GM19467 (cell line): ENCODE measurements around the gene PRSS50.

Source experiments
- ATAC-seq: cut with Tn5 transposase; IDR thresholded peaks from one replicate; pipeline ENCODE4 v1.9.1; 2021; ENCODE audit warnings: mild to moderate bottlenecking, moderate library complexity; ENCODE audit not compliant: unreplicated experiment

PRSS50 gene

GRCh38 chr3:46725621-46726314 is 8.1 kb upstream of the PRSS50 start:
- ATAC-seq: no peak

GRCh38 chr3:46724424-46724823 is 6.8 kb upstream of the PRSS50 start:
- ATAC-seq: no peak

DNA sequence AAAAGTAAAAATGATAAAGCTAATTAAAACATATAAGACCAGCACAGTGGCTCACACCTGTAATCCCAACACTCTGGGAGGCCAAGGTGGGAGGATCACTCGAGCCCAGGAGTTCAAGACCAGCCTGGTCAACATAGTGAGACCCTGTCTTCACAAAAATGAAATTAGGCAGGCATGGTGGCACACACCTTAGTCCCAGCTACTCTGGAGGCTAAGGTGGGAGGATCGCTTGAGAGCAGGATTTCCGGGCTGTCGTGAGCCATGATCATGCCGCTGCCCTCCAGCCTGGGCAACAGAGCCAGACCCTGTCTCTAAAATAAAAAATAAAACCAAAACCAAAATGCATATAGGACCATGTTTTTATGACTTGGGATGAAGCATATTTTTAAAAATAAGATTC is 4.8 kb upstream of the PRSS50 start:
- no peak for ATAC-seq

- ATAC-seq: no peak
Measured at GRCh38 chr3:46721009-46721408, 3.3 kb upstream of the PRSS50 start.

DNA sequence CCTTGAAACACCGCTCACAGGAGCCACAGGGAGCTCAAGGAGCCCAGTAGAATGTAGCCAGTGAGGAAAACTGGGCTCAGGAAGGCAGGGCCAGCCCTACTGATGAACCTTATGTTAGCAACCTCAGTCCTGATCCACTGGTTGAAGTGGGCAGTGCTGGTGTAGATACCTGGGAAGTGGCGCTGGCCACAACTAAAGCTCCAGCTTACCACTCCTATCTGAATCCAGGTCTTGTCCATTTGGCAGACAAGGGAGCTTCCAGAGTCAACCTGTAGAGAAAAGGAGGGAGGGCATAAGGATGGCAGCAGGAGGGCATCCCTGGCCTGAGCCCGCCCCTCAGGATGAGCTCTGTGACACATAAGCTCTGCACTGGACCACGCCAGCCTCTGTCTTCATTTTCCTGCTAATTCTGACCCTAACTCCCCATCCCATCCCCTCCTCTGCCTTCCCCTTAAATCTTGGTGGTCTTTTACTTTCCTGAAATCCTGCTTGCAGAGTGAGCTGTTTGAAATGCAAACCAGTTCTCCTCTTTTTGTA is 2.1 kb upstream of the PRSS50 start:
- no peak for ATAC-seq

DNA sequence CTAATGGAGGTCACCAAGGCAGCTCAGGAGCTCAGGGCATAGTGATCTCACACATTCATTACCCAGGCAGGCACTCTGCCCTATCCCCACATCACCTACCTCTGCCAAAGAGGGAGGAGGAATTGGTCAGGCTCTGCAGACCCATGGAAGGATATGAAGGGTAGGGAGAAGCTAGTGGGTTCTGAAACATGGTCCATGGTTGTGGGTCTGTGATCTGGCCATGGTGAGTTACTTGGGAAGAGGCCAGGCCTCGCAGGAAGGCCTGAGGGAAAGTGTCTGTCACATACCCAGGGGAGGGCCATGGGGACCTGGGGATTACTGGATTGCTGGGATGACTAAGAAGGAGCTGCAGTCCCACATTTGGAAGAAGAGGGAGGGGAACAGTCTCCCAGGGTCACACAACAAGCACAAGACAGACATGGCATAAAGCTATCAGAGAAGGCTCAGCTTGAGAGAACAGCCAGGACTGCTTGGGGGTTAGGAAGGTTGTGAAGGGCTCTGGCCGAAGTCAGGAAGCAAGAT is 1.4 kb upstream of the PRSS50 start:
- ATAC-seq: no peak

- ATAC-seq: no peak
Measured at GRCh38 chr3:46716461-46717441, 918 bp downstream of the PRSS50 start.

GRCh38 chr3:46715507-46716175 is 2.0 kb downstream of the PRSS50 start:
- no peak for ATAC-seq

DNA sequence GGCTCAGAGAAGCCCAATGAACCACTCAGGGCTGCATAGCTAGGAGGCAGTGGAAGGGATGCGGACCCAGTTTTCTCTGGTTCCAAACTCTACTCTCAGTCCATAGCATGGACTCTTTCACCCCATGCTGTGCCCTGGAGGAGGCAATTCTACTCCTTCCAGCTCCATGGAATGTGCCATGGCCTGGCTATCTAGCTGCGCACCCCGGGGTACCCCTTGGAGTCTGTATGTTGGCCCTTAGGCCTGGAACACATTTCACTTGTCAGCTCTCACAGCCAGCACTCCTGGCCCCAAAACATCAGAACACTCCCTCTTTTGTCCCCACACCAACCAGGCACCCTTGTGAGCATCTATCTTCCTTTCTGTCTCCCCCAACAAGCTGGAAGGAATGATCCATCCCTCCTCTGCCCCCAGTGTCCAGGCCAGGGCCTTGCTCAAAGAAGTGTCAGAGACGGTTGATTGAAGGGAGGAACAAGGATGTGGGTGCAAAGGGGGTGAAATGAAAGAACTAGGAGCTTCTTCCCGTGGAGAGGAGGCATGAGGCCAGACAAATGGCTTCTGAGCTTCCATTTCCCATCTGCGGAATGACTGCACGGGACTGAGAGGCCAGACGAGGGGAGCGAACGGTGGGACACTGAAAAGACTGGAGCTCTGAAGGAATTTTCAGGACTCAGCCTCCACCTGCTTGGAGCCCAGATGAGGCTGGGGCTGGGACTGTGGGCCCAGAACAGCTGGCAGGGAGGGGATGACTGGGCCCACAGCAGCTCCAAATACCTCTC is 2.8 kb downstream of the PRSS50 start:
- ATAC-seq: no peak

DNA sequence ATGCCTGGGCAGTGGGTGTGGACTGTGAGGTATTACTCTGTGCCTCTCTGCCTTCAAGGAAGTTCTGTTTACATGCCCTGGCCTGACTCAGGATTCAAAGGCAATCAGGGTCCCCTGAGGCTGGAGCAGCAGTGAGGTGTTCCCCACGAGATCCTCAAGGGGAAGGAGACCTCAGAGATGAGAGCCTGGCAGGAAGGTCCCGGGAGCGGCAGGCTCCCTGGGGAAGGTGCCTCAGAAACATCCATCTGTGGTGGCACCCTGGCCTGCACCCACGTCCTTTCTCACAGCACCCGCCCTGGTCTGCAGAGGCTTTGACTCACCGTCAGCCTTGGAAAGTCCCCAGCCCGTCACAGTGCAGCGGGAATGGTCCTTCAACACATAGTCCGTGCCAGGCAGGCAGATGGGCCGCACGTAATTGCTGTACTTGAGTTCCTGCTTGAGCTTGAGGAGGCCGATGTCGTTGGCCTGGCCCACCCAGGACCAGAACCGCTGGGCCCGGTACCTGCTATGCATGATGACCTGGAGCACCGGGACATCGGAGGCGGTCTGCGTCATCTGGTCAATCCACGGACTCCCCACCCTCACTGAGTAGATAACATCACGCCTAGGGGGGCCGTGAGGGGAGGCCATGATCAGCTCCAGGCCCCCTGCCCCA is 3.6 kb downstream of the PRSS50 start:
- no peak for ATAC-seq

DNA sequence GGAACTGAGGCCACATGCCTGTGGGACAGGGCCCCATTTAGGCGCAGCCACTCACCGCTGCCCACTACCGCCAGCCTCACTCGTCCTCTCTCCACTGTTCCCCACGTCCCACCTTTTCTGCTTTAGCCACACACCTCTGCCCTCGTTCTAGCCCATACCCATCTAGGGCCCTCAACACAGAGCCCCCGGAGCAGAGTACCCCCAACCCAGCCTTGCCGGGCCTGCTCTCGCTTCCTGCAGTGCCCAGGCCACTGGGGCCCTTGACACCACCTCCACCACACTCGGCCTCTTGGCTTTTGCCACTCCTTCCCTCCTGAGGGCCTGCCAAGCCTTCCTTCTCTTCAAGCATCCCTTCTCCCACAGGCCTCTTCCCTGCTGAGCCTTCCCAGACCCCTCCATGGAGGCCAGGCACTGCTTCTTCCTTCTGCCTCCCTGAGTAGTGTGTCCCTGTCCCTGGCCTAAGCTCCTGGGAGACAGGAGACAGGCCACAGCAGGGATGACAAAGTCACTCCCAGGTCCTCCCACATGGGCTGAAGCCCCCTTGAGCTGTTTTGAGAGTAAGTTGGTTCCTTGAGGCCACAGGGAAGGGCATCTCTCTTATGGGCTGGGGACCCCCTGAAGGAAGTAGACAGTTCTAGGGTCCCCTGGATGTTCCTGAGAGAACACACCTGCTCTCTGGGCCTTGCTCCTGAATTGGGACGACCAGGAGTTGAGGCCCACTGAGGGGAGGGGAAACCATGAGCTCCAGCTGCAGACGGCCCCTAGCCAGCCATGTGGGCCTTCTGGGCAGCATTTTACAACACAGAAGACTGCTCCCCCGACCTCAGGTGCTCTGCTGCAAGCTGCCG is 4.4 kb downstream of the PRSS50 start:
- no peak for ATAC-seq

- ATAC-seq: no peak
Measured at GRCh38 chr3:46712191-46713049, 5.2 kb downstream of the PRSS50 start.

DNA sequence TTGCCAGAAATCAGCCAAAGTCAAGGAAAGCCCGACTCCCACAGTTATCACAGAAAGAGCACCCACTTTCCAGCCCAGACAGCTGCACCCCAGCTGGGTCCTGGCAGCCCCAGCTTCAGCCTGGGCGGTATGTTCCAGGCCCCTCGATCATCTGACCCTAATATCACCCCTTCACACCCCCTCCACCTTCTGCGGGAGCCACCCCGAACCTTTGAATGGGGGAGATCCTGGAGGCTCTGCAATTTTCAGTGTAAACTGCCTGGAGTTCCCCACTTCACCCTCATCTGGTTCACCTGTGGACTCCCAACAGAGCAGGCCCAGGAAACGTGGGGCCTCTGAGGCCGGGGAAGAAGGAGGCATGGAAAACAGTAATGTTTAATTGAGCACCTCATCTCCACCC is 5.9 kb downstream of the PRSS50 start:
- no peak for ATAC-seq

DNA sequence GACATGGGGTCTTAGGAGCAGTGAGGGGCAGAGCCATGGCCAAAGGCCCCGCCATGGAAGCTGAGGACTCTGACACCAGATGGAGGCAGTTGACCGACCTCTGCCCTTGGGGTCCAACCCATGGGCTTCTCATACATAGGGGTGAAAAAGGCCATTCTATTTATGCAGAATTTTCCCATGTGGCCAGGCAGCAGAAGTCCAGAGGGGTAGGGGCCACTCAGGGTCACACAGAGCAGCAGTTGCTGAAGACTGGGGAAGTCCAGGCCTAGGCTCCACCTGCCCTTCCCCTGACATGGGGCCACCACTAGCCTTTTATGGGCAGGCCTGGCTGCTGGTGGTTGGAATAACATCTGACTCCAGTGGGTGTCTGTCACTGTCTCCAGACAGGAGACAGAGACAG is 6.4 kb downstream of the PRSS50 start:
- ATAC-seq: no peak

DNA sequence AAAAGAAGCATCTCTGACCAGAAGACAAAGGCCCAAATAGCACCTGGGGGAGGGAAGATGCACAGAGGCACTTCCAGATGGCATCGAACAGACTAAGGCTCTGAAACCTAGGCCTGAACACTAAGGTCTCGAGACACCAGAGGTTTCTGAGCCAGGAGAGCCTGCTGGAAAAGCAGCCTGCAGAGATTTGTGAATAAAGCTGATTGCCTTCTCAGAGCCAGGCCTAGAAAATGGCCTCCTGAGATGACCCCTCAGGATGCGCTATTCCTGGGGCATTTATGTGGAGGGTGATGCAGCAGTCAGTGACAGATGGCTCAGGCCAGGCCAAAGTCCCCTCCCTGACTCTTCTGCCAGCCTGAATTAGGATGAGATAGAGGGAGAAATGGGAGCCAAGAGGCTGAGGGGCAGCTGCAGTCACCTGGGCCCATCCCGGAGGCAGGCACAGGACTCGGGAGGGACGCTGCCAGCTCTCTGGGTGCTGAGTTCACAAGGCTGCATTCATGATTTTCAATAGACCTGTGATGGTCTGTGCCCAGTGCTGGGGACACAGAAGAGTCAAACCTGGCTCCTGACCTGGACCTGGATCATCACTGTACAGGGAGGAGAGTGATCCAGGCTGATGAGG is 6.9 kb downstream of the PRSS50 start:
- ATAC-seq: no peak

DNA sequence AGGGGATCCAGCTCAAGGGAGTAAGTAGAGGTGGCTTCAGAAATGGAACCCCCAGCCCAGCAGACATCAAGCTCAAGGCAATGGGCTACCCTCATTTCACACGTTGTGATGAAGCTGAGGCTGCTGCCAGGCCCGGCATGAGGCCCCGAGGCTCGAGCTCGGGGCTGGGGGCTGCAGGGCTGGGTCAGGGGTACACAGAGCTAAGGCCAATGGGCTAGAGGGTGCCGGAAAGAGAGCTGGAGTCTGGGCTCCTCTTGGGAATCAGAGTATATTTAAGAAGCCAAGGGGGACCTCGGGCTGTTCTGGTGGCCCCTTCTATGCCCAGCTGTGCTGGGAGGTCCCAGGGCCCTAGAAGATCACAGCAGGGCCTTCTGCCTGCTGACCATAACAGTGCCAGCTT is 7.4 kb downstream of the PRSS50 start:
- no peak for ATAC-seq

GRCh38 chr3:46709721-46710120 is 7.9 kb downstream of the PRSS50 start:
- no peak for ATAC-seq
